ENCODE data around the gene UBXN6.

Gene UBXN6

DNA sequence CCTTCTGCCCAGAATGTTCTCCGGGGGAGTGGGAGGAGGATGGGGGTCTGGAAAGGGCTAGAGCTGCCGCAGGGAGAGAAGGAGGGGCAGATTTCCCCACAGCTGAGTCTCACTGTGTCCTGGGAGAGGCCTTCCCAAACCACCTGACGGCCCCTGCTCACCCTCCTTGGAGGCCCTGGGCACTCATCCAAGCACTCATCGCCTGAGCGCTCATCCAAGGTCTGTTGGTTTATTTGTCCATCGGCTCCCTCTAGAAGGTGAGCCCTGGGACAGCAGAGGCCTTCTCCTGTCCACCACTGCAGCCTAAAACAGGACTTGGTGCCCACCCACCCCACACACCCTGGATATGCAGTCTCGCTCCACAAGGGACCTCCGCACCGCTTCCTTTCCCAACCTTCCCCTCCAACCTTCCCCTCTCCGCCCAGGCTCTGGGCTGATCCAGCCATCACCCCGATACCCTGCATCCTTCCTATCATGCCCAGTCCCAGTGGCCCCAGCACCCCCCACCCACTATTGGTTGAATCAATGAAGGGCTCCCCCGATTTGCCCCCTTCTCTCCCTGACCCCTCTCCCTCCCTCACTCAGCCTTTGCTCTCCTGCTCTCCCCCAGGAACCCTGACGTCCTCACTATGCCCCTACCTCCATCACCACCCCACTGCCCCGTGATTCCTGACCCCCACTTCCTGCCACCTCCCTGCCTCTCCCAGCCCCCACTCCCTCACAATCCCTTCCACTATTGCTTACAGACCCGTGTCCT is 1.7 kb downstream of the UBXN6 start:
- DNase-seq = peak; percentile 71

DNA sequence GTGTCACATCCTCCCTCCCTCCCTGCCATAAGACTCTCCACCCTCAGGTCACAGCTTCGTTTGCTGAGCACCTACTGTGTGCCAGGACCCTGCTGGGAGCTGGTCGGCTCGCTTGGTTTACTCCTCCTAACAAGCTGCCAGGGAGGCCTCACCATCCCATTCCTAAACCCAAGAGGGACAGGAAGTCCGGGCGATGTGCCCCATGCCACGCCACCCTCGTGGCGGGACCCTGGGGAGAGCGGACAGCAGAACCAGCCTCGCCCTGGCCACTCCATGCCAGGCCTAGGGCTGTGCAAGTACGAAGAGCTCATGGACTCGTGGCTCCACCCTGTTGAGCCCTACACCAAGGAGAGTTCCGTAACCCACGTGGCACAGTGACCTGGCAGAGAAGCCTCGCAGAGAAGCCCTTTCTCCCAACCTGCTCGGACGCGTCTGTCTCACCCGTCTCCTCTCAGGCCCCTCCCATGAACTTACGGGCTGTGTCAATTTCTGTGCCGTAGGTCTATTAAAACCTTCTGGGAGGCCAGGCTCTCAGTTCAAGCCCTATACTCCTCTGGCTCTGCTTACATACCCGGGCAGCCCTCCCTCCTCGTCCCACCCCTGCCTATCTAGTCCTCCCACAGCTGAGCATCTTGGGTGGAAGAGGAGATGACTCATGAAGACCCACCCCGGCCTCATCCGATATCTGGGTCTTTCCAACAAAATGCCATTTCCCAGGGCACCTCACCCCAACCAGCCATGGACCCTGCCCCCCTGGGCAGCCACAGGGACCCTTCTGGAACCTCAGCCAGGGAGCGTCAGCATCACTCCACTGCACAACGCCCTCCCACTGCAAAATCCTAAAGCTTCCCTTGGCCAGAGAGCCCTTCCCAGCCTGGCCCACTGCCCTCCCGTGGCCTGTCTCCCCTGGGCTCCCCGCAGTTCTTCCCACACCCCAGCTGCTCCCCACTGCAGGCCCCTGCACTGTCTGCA is 2.6 kb downstream of the UBXN6 start:
- DNase-seq = no peak

DNA sequence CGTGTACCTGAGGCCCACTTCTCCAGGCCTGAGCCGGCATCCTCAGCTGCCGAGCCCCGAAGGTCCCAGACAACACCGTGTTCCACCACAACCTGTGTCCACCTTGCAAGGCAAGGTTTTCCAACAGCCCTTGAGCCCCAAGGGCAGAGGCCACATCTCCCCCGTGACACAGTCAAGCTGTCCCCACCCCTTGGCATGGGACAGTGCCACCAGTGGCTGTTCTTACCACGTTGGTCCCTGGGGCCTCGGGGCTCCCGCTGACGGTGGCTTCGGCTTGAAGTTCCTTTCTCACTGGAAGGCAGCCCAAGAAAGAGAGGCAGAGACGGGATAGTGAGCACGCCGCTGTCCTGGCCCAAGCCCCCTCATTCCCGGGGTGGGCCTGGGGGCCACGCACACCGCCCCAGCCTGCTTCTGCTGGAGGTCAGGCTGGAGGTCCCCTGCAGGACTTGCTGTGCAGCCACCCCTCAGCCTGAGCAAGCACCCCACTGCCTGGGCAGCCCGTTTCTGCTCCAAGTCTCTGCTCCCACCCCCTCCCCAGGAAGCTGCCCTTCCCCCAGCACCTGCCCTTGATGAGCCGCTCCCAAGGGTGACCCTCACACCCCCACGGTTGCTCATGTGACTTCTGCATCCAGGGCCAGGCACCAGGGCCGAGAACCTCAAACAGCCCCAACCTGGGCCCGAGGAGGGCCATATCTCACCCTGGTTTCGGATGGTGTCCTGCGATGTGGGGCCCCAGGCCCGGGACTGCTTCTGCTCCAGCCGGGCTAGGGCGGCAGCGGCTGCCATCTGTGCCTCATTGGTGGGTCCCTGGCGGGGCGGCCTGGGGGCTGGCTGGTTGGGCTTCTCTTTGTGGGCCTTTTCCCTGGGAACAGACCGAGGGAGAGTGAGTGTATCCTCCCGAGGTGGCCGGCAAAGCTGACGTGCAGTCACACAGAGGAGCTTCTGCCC is 4.1 kb downstream of the UBXN6 start:
- DNase-seq = no peak

DNA sequence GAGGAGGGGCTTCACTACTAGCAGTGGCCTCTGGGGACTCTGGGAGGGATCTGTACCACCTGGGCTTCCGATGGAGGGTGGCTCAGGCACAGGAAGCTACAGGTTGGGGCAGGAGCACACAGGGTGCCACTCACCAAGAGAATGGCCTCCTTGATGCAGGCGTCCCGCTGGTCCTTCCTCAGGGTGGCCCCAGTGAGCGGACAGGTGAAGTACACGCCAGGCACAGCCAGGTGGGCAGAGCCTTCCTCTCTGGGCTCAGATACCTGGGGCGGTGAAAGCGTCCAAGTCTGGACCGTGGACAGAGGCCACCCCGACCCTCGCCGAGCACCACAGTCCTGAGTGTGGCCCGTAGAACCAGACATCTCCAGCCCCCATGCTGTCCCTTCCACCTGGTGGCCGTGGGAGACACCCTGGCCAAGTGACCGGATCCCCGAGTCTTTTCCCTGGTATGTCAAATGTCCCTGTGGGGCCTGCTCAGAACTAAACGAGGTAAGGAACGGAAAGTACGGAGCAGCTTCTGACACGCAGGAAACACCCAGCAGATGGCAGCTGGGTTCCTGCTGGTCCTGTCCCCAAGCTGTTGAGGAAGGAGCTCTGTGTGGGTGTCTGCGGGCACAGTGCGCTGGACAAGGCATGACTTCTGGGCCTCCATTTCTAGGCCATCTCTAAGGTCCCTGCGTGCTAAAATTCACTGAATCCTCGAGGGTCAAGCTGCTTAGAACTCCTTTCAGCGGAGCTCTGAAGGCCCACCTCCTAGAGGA is 5.2 kb downstream of the UBXN6 start:
- no peak for DNase-seq

DNA sequence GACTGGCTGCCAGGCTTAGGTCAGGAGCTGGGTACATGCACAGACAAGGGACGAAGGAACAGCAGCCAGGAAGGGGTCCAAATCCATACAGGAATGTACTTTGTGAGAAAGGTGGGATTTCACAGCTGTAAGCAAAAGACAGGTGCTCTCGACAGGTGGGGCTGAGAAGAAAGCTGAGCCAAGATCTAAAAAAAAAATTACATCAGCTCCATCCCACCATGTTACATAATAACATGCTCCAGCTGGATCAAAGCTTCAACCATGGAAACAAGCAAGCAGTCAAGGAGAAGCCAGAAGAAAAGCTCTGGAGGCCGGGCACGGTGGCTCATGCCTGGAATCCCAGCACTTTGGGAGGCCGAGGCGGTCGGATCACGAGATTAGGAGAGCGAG is 8.0 kb downstream of the UBXN6 start:
- DNase-seq = no peak

DNA sequence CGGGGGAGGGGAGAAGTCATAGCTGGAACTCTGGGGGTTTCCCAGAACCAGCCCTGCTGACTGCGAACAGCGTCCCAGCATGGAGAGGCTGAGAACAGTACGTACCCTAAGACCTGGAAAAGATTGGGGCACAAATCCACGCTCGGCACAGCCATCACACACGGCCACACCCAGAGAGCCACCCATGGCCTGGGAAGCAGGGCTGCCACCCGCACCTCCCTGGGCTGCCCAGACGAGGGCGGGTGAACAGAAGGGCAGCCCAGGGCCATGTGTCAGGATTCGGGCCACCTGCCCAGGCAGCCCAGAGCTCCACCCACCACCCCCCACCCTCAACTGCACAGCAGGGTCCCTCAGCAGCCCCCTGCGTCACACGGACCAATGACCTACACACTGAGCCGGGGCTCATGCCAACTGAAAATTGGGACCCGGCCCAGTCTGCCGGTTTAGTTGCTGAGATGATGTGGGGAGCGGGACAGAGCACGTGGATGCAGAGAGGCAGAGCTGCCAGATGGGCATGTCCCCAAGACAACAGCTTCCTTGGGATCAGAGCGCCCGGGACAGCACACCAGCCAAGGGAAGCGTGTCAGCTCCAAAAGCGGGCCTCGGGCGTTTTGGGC is 8.5 kb downstream of the UBXN6 start:
- no peak for DNase-seq

DNA sequence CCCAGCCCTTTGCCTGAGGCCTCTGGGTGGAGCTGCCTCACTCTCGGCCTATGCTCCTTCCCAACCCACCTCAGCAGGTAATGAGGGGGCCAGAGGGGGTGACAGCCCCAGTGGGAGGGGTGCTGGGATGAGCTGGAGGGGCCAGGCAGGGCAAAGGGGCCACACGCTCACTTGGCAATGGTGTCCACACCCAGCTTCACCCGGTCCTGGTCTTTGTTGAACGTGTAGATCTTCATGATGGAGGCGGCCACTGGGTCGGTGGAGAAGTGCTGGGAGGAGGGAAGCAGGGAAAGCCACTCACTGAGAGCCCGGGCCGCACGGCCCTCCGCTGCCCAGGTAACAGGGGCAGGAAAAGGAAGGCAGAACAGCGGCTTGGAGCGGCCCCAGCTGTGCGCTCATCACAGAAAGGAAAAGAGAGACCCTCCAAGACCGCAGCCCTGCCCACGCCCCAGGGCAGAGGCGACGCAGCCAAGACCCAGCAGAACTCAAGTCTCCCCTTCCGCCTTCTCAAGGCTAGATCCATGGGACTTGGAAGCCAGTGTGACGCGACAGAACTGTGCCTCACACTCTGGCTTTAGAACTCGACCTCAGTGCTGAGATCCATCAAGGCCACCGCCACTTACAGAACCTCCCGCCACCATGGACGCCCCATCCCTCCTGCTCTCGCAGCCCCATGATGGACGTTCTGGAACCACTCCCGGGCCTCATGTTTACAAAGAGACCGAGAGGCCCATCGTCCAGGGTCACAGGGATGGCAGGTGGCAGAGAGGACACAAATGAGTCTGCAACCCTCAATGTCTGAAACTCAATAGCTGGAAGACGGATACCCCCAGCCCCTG is 9.2 kb downstream of the UBXN6 start:
- DNase-seq = no peak

DNA sequence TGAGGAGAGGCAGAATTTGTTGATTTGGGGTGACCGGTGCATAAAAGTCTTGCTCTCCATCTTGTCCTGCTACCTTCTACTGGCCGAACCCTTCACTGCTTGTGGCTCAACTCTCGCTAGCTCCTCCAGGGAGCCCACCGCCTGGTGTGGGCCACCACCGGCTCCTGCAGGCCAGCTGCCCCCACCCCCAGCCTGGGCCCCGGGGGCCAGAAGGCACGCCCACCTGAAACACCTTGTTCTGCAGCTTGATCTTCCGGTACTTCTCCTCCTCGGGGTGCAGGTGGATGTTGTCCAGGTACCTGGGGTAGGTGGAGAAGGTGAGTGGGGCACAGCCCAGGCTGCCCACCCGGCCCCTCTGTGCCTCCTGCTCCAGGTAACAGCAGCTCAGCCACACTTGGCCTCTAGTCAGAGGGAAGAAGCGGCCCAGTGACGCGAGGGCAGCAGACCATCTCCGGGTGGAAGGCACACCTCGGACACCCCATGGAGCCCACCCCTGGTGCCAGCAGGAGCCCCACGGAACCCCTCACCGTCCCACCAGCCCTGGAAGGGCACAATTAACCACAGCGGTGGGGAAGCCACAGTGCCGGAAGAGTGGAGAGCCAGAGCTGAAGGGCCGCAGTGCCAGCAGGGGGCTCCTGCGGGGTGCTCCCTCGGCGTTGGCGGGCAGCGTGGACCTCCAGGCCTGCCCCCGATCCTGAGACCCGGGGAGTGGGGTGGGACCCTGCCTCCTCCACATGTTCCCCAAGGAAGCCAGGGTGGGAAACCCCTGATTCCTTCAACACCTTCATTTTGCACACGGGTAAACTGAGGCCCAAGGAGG is 10.1 kb downstream of the UBXN6 start:
- DNase-seq = no peak

DNA sequence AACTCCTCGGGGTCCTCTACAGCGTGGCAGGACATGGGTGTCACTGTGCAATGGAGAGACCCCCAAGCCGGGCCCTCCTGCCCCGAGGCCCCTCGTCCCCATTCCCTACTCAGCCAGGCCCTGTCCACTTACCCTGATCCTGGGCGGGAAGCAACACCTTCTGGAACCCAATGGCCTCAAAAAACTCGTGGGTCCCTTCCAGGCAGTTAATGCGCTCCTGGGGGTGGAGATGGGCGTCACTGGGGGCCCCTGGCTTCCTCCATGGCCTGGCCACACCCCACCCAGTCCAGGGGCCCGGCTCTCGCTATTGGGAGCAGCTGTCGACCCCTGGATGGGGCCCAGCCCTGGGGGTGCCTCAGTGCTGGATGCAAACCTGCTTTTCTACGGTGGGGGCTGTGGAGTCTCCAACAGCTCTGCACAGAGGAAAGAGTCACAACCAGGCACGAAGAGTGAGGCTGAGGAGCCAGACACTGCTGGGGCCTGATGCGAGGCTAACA is 10.8 kb downstream of the UBXN6 start:
- DNase-seq = no peak

DNA sequence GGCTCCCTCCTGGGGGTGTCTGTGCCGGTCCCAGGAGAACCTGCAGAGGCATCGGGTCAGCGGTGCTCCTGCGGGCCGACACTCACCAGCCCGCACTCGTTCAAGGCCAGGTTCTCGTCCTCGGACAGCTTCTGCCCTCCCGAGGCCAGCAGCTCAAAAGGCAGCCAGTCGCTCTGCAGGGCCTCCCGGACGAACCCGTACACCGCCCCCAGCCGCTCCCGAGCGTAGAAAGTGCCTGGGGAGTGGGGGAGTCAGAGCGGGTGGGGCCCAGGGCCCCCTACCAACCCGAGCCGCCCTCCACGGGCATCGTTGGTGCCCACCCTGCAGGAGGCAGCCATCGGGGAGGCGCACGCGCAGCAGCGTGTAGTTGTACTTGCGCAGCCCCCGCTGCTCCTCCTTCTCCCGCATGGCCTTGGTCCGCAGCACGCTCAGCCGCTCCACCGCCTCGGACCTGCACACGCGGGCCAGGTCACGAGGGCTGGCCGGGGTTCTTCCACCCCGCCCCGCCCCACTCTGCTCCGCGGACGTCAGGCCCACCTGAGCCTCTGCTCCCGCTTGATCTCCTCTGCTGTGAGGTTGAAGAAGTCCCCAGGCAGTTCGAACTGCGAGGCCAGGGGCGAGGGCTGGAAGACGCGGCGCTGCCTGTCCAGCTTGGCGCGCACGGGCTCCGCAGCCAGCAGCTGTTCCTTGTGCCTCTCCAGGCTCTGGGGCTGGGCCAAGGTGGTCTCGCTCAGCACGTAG is 11.5 kb downstream of the UBXN6 start:
- DNase-seq = no peak

DNA sequence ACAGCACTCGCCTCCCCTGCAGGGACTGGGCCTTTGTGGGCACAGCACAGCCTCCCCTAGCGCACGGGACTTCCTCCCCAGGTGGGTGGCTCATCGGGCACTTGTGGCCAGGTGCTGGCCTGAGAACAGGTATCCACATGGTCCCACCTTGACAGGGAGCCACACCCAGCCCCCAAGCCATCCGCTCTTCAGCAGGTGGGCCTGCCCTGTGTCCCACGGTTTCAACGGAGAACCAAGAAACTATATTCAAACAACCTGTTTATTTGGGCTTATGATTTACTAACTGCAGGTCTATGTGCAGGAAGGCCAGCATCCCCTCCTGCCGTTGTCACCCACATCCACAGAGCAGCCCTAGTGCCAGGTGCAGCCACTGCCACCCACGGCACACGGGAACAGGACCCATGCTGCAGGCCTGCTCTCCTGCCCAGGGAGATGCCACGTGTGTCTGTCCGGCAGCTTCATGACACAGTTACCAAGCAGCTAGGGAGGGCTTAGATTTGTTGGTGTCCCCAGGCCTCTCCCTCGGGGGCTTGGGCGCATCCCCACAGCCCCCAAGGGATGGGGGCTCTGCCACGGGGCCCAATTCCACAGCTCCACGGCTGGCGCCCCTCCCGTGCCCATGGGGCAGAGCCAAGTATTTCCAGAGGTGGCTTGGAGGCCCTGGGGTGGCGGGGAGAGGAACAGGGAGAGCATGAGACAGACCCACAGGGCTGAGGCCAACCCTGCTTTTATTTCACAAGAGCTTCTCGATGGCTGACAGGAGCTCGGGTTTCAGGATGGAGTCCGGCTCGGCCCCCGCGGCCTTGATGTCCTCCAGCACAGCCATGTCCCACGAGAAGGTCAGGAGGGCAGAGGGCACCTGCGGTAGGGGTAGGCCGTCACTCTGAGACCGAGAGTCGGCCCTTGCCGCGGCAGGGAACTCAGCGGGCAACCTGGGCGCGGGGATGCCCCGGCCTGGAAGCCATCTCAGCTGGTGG is 12.5 kb downstream of the UBXN6 start:
- no peak for DNase-seq

DNA sequence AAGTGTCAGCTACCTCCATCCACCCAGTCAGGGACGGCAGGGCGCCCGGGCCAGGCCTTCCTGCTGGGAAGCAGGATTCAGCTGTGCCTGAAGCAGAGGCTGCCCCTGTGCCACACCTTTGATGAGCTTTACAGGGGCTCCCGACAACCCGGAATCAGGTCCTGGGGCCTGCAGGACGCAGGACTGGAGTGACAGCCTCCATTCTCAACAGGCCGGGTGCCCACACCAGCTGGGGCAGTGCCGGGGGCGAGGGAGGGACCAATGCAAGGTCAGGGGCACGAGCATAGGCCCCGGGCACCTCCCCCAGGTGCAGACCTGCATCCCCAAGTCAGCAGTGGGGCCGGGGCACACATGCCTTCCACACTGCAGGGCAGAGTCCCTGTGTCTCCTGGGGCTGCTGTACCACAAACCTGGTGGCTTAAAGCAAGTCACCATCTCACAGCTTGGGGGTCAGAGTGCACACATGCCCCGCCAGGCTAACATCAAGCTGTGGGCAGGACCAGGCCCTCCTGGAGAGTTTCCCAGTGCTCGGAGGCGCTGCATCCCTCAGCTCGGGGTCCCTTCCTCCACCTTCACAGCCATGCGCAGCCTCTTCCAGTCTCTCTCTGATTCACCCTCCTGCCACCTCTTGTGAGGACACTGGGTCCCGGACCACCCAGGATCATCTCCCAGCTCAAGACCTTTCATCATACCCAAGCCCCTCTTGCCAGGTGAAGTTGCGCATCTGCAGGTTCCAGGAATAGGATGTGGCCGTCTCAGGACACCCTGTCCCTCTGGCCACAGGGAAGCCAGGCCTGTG is 13.4 kb downstream of the UBXN6 start:
- no peak for DNase-seq

DNA sequence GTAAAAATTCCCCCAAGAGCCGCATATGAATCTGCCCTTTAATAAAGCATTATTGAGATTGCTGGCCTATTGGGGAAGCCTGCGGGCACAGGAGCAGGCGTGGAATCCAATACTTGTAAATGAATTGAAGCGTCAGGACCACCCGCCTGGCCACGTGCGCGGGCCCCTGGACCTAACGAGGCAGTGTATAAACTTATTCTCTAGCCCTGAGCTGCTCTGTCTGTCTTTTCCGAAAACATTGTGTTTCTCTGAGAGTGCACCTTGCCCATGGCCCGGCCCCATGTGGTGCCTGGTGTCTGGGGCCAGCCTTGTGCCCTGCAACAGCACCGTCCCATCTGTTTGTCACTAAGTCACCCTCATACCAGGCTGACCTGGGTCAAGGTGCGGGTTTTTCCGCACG is 14.4 kb downstream of the UBXN6 start:
- DNase-seq = no peak

DNA sequence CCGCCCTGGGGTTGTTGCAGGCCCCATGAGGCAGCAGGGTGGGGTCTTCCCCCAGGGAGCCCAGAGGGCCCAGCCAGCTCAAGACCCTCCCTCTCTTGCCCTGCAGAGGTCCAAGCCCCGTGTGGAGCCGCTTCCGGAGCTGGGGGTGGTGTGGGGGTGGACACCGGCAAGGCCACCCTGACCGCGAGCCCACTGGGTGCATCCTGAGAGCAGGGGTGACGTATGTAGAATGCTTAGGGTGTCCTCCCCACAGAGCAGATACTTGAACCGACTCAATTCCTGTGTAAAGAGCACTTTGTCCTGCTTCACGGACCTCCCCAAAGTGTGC is 14.8 kb downstream of the UBXN6 start:
- no peak for DNase-seq

DNA sequence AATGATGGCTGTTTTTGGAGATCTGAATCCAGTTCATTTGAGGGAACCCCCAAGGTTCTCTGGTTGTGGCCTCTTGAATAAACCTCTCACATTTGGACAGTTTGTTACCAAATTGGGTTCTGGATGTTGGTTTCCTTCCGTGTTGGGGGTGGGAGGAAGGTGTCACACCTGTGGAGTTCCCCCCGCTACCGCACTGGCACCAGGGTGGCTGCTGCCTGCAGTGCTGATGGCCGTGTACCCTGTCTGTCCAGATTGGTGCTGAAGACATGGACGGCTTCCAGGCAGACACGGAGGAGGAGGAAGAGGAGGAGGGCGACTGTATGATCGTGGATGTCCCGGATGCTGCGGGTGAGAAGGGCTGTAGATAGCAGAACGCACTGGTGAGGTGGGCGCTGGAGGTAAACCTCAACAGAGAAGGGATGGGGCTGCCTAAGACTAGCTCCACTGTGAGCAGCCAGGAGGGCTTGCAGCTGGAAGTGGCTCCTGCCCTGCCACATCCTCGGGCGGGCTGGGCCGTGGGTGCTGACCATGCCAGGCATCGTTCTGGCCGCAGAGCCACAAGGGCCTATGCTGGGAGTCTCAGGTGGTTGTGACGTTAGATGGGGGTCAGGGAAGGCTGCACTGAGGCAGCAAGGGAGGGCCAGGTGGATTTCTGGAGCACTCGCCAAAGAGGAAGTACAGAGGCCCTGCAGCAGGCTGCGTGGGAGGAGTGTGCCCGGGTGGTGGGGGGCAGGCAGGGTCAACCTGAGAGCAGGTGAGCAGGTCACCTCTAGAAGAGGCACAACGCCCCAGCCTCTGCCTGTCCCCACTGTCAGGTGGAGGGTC is 15.4 kb downstream of the UBXN6 start:
- DNase-seq = no peak

DNA sequence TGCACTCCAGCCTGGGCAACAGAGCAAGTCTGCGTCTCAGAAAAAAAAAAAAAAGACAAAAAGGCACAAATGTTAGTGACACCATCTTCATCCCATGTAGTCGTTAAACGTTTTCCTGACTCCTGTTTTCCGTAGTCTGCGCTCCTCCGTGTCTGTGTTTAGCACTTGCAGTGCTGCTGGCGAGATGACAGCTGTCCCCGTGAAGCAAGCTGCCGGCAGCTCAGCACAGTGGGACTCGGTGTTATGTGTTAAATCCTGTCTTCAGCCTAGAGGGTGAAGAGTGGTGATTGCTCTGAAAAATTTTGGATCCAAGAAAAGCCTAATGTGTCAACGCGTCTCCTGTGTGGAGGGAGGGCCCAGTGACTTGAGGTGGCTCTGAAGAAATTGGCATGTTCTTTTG is 18.4 kb downstream of the UBXN6 start:
- DNase-seq = no peak
